Measurements from ENCODE around the gene KRCC1.
"Not testable (repeated sequence)": the region's sequence is repeated elsewhere in the genome, so short reads cannot be mapped to it uniquely, and the experiment has no call there.

KRCC1 gene

DNA sequence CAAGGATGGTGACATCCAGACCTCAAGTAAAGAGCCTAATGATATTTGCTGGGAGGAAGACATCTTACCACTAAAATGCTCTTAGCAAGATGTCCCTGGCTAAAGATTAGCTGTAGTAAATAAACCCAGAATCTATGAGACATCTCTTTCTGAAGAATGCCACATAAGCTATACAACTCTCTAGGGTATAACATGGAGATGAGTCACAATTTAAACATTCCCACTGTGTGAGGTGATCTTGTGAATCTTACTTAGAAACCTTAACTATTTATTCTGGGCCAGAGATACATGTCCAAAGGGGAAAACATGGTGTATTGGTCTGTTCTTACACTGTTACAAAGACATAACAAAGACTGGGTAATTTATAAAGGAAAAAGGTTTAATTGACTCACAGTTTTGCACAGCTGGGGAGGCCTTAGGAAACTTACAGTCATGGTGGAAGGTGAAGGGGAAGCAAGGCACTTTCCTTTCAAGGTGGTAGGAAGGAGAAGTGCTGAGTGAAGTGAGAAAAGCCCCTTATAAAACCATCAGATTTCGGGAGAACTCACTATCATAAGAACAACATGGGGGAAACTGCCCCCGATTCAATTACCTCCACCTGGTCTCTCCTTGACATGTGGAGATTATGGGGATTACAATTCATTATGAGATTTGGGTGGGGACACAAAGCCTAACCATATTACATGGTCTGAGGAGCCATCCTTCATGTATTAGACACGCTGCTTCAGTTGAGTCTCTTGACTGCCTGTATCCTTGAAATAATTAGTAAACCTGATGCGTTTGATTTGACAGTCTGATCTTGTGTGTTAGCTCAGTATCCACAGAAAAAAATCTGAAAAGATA lies 17.1 kb downstream of the KRCC1 start:
- peak; percentile 57 for DNase-seq (ENCODE audit: low spot score)

DNA sequence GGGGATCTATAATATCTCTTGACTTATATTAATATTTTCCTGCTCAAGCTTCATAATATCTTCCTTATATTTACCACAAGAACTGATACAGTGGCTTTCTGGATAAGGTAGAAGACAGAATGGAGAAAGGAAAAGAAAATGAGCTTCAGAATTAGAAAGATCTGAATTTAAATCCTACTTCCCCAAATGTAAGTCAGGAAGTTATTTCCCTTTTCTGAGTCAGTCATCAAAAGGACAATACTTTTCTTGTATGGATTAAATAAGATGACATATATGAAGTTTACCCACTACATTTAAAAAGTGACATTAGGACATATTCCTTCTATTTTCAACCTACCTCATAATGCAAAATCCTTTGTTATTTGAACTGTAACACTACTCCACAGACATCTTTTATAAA lies 19.0 kb downstream of the KRCC1 start:
- DNase-seq (ENCODE audit: low spot score), result no peak

GRCh38 chr2:88036182-88036581 lies 19.4 kb downstream of the KRCC1 start:
- no peak for DNase-seq (ENCODE audit: low spot score)

DNA sequence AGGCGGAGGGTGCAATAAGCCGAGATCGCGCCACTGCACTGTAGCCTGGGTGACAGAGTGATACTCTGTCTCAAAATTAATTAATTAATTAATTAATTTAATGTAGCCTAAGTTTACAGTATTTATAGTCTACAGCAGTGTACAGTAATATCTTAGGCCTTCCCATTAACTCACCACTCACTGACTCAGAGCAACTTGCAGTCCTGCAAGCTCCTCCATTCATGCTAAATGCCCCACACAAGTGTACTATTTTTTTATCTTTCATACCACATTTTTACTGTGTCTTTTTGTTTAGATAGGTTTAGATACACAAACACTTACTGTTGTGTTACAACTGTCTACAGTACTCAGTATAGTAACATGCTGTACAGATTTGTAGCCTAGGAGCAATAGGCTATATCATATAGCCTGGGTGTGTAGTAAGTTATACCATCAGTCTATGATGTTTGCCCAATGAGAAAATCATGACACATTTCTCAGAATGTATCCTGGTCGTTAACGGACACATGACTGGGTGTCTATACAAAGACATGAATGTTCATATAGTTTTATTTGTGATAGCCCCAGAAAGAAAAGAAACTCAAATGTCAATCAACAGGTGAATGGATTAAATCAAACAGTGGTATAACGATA lies 23.4 kb downstream of the KRCC1 start:
- no peak for DNase-seq (ENCODE audit: low spot score)

GRCh38 chr2:88028931-88029330 lies 26.7 kb downstream of the KRCC1 start:
- no peak for DNase-seq (ENCODE audit: low spot score)

- no peak for DNase-seq (ENCODE audit: low spot score)
Measured at GRCh38 chr2:88027697-88028389, 27.7 kb downstream of the KRCC1 start.

DNA sequence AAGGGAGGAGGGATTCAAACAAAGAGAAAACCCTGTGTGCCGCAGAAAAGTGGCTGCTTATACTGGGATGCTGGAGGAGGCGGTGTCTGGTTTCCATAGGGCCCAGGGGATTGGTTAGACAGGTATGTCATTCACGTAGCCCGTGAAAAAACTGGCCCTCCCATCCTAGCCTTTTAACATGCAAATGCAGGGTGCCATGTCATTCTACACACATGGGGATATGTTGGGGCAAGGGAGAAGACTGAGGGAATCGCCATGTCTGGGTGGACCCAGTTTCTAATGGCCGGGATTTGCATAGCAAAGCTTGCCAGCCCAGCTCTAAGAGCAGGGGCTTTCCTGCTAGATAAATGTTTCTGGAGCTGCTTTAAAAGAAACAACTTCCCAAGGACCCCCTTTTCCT lies 31.1 kb downstream of the KRCC1 start:
- DNase-seq (ENCODE audit: low spot score), result no peak

DNA sequence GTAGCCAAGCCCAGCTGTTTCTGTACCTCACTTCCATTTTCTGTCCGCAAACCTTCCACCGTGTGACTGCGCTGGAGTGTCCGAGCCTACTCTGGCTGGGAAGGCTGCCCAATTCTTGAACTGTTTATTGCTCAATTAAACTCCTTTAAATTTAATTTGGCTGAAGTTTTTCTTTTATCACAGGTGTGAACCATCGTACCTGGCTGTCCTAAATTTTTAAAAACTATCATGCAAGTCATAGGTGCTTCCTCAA lies 33.0 kb downstream of the KRCC1 start:
- DNase-seq (ENCODE audit: low spot score), result no peak

GRCh38 chr2:88019985-88020384 lies 35.6 kb downstream of the KRCC1 start:
- DNase-seq (ENCODE audit: low spot score), result no peak

- no peak for DNase-seq (ENCODE audit: low spot score)
Measured at GRCh38 chr2:88018909-88019308, 36.7 kb downstream of the KRCC1 start.

DNA sequence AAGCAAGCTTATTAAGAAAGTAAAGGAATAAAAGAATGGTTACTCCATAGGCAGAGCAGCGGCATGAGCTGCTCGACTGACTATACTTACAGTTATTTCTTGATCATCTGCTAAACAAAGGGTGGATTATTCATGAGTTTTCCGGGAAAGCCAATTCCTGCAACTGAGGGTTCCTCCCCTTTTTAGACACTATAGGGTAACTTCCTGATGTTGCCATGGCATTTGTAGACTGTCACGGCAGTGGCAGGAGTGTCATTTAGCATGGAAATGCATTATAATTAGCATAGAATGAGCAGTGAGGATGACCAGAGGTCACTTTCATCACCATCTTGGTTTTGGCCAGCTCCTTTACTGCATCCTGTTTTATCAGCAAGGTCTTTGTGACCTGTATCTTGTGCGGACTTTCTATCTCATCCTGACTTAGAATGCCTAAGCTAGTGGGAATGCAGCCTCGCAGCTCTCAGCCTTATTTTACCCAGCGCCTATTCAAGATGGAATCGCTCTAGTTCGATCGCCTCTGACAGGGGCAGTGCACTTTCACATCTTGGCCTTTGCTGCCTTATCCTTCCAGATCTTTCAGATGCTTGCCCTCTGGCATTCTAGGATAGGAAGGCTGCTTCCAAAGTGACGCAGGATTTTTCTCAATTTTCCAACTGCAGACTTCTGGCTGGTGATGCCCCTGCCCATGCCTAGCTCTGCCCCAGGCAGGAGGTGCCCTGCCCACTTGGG lies 37.3 kb downstream of the KRCC1 start:
- DNase-seq (ENCODE audit: low spot score), result not testable (repeated sequence)

DNA sequence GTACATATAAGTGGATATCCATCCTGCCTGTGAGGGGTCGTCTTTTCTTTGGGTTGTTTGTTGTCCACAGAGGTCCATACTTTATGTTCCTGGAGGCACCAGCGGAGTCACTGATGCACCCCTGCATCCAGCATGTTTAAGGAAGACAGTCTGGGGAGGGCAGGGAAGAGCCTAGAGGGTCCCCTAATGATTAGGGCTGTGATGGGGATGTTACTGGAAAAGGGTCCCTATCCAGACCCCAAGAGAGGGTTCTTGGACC lies 37.9 kb downstream of the KRCC1 start:
- not testable (repeated sequence) for DNase-seq (ENCODE audit: low spot score)

DNA sequence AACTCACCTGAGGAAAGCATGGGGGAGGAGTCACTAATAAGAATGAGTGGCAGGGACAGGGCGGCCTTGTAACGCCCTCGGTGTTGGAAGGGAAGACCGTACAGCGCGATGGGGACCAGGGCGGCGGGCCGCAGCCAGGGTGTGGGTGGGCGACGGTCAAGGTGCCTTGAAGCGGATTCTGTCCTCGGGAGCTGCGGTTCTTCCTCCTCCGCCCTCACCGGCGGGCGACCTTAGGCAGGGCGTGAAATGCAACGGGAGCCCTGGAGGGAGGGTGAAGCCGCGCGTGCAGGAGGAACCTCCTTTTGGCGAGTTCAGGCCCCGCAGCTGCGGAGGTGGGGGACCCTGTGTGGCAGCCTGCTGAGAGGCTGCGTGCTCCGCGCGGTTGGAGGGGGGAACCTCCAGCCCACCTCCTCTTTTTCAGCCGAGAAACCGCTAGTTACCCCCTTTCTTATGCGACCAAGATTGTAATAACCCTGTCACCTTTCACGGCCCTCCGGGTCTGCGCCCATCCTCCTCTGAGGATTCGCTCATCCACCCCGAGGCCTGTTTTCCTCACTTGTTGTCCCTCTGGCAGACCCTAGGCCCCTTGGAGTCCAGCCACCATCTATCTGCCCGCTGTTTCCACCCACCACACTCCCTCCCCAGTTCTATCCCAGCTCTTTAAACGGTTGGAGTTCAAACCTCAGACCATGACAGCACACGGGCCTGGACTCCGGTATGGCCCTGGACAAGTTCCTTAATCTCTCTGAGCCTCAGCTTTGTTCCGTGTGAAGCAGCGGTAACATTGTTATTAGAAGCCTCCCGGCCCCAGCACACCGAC lies 38.4 kb downstream of the KRCC1 start:
- DNase-seq (ENCODE audit: low spot score), result no peak

GRCh38 chr2:88016086-88016959 lies 39.3 kb downstream of the KRCC1 start, which contains the start of gene RNU2-63P:
Gene RNU2-63P, minus strand, starts transcription at chr2:88016547.
- peak; percentile 47 for DNase-seq (ENCODE audit: low spot score)

DNA sequence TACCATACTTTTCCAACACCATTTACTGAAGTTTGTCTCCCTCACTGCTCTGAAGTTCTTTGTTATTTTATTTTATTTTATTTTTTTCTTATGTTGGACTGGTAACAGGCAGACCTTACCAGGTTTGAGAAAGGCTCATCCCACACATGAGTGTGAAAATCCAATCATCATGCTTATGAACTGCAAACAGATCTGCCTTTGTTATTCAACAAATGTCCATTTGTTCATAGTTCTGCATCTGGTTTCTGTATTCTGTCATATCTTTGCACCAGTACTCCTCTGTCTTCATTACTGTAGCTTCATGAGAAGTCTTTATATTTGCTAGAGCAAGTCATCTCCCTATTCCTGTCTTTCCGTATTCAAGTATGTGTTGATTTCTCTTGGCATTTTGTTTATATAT lies 44.6 kb downstream of the KRCC1 start:
- DNase-seq (ENCODE audit: low spot score), result no peak

- no peak for DNase-seq (ENCODE audit: low spot score)
Measured at GRCh38 chr2:88010136-88010535, 45.4 kb downstream of the KRCC1 start.

DNA sequence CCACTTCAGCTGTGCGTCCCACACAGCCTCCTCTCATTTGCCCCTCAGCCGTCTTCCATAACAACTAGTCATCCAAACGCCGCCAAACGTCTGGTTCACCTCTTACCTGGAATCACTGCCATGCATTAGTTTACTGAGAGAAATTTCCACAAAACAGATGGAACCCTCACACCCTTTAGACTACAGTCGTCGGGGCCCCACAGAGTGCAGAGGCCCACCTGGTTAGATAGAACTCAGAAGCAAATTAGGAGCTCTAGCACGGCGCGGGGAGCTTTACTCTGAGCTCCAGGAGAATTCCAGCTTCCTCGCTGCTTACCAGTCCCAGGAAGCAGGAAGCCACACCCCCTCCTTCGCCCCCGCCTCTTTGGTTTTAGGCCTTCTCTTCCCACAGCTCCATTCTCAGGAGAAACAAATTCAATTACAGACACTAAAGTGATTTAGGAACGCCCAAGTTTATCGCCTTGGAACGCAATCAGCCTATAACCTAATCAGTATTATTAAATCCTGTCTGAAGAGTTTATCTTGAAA lies 48.6 kb downstream of the KRCC1 start:
- no peak for DNase-seq (ENCODE audit: low spot score)

DNA sequence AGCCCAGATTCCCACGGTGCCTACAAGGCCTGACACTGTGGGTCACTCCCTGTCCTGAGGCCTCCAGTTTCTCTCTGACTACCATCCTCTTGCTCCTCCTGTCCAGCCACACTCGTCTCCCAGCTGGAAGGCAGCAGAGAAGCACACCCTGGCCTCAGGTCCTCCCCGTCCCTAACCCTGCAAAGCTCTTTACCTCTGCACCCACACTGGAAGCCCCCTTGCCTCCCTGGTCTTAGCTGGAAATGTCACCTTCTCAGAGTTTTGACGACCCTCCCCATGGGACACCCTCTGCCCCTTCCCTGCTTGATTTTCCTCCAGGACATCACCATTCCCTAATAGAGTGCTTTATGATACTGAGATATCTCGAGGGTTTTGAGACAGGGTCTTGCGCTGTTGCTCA lies 49.8 kb downstream of the KRCC1 start:
- no peak for DNase-seq (ENCODE audit: low spot score)

DNA sequence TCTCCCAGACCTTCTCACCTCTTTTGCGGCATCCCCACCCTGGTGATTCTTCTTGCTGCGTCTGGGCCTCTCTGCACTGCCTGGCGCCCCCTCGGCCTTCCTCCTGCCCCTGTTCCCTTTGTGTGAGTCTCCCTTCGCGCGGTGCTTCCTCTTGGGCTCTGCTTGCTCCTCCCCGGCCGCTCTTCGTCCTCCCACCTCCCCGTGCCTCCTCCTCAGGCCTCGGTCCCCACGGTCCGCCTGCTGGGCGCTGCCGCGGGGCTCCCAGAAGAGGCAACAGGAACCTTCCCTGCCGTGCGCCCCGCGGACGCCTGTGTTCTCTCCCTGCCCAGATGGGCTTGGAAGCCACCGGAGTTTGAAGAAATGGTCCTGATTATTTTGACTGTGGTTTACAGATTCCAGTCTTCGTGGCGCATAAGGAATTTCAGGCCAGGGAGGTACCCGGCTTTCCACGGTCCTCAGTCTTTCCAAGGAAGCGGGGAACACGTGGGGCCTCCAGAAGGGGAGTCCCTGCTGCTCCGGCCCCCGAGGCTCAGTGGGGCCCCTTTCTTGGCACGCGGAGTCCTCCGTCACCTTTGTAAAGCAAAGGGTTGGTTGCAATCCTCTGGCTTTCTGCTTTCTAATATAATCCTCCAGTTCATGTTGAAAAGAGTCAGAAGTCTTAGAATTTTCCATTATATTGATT lies 52.4 kb downstream of the KRCC1 start:
- DNase-seq (ENCODE audit: low spot score), result no peak

- DNase-seq (ENCODE audit: low spot score), result no peak
Measured at GRCh38 chr2:88002359-88002707, 53.2 kb downstream of the KRCC1 start.
